ENCODE data around the gene MBLAC1. TPM values are rescaled to one million over a fixed set of nuclear protein-coding genes. Genes with fewer than 3 reads are reported as not detected.

The MBLAC1 gene
- total RNA-seq, 1 experiment from 2014 or later: 5.2 TPM

DNA sequence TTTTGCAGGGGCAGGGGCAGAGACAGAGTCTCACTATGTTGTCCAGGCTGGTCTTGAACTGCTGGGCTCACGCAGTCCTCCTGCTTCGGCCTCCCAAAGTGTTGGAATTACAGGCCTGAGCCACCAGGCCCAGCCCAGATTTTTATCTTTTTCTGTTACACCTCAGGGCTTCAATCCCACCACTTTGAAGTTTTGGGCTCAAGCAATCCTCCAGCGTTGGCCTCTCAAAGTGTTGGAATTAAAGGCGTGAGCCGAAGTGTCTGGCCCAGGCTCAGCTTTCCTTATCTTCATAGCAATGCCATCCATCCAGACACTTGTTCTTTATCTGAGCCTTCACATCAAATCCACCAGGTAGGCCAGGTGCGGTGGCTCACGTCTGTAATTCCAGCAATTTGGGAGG, 11.7 kb upstream of the MBLAC1 start:
- Histone ChIP-seq H3K27me3 (ENCODE audit: control insufficient read depth, insufficient read depth, low read length) (no peaks in the 10 kb centered on the region), H3K27ac (ENCODE audit: low read length) (no peak overlapping the region), H3K9me3 (ENCODE audit: control insufficient read depth, insufficient read depth, low read depth, low read length) (no peaks in the 10 kb centered on the region), H3K4me1 (ENCODE audit: control insufficient read depth, insufficient read depth, low read length) (0 out of 2 replicates have a peak, but pooled peaks cover 2% of the 10 kb centered on the region), H3K4me3 (ENCODE audit: low read depth in 2 of 2, low read length in 2 of 2) (no peak overlapping the region), H3K36me3 (ENCODE audit: control insufficient read depth, insufficient read depth, low read length) (no peaks in the 10 kb centered on the region; the same call in 1 of the 2 replicates)
- TF ChIP-seq, protein P1, sequence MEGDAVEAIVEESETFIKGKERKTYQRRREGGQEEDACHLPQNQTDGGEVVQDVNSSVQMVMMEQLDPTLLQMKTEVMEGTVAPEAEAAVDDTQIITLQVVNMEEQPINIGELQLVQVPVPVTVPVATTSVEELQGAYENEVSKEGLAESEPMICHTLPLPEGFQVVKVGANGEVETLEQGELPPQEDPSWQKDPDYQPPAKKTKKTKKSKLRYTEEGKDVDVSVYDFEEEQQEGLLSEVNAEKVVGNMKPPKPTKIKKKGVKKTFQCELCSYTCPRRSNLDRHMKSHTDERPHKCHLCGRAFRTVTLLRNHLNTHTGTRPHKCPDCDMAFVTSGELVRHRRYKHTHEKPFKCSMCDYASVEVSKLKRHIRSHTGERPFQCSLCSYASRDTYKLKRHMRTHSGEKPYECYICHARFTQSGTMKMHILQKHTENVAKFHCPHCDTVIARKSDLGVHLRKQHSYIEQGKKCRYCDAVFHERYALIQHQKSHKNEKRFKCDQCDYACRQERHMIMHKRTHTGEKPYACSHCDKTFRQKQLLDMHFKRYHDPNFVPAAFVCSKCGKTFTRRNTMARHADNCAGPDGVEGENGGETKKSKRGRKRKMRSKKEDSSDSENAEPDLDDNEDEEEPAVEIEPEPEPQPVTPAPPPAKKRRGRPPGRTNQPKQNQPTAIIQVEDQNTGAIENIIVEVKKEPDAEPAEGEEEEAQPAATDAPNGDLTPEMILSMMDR (IDR thresholded peaks at IDR 0.05): no peak
- TF ChIP-seq TCF7L2 (IDR thresholded peaks at IDR 0.05; ENCODE audit: low read depth, low read length) (no peak), SIN3A (IDR thresholded peaks at IDR 0.05; ENCODE audit: borderline replicate concordance, insufficient read depth, low read depth, low read length) (no peak), POLR2AphosphoS5 (IDR thresholded peaks at IDR 0.05; ENCODE audit: low read depth, low read length) (no peak)
- TF ChIP-seq, protein P2, sequence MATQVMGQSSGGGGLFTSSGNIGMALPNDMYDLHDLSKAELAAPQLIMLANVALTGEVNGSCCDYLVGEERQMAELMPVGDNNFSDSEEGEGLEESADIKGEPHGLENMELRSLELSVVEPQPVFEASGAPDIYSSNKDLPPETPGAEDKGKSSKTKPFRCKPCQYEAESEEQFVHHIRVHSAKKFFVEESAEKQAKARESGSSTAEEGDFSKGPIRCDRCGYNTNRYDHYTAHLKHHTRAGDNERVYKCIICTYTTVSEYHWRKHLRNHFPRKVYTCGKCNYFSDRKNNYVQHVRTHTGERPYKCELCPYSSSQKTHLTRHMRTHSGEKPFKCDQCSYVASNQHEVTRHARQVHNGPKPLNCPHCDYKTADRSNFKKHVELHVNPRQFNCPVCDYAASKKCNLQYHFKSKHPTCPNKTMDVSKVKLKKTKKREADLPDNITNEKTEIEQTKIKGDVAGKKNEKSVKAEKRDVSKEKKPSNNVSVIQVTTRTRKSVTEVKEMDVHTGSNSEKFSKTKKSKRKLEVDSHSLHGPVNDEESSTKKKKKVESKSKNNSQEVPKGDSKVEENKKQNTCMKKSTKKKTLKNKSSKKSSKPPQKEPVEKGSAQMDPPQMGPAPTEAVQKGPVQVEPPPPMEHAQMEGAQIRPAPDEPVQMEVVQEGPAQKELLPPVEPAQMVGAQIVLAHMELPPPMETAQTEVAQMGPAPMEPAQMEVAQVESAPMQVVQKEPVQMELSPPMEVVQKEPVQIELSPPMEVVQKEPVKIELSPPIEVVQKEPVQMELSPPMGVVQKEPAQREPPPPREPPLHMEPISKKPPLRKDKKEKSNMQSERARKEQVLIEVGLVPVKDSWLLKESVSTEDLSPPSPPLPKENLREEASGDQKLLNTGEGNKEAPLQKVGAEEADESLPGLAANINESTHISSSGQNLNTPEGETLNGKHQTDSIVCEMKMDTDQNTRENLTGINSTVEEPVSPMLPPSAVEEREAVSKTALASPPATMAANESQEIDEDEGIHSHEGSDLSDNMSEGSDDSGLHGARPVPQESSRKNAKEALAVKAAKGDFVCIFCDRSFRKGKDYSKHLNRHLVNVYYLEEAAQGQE (IDR thresholded peaks at IDR 0.05; ENCODE audit: insufficient read depth in 1 of 2, low read depth in 2 of 2, low read length in 1 of 2): no peak
- in situ Hi-C loops (cut with HindIII; ENCODE audit: low pct_unique_long_range_greater_than_20kb, low sequenced_read_pairs): no loop called here
- no peak for DNase-seq (ENCODE audit: low read depth, low spot score)
- BruUV-seq (replicated peaks): no TSS peak
- intact Hi-C loops (cut with micrococcal nuclease; ENCODE audit: unreplicated experiment): no loop called here
- POLR2A ChIA-PET: no interaction called here
- CTCF ChIA-PET: no interaction called here
- no peak for ATAC-seq

DNA sequence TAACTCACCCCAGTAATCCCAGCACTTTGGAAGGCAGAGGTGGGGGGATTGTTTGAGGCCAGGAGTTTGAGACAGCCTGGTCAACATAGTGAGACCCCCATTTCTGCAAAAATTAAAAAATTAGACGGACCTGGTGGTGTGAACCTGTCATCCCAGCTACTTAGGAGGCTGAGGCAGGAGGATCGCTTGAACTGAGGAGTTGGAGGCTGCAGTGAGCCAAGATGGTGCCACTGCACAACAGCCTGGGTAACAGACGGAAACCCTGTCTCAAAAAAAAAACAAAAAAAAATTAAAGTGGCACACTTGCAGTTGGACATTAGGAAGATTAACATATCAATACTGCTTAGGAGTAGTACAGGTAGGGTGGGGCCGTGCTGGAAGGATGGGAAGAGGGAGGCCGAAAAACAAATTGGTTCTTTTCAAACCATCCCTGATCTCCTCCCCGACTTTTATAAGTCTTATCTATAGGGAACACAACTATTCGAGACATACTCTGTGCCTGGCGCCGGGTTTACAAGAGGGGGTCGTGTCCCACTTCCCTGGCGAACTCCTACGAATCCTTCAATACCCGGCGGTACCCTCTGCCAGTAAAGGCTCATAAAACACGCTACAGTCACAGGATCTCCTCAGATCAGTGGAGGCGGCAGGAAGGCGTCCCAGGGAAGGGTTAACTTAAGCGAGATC, 8.2 kb upstream of the MBLAC1 start:
- Histone ChIP-seq H3K36me3 (ENCODE audit: control insufficient read depth, insufficient read depth, low read length) (no peaks in the 10 kb centered on the region; the same call in 1 of the 2 replicates), H3K4me3 (ENCODE audit: low read depth in 2 of 2, low read length in 2 of 2) (peak overlapping the region; percentile 69 to 99), H3K9me3 (ENCODE audit: control insufficient read depth, insufficient read depth, low read depth, low read length) (no peaks in the 10 kb centered on the region), H3K4me1 (ENCODE audit: control insufficient read depth, insufficient read depth, low read length) (peaks cover 11% of the 10 kb centered on the region), H3K27me3 (ENCODE audit: control insufficient read depth, insufficient read depth, low read length) (no peaks in the 10 kb centered on the region), H3K27ac (ENCODE audit: low read length) (peak overlapping the region; percentile 88)
- in situ Hi-C loops (cut with HindIII; ENCODE audit: low pct_unique_long_range_greater_than_20kb, low sequenced_read_pairs) (no loop called here), intact Hi-C loops (cut with micrococcal nuclease; ENCODE audit: unreplicated experiment) (no loop called here)
- POLR2A ChIA-PET: no interaction called here
- TSS peak; percentile 83 for BruUV-seq (replicated peaks)
- no peak for DNase-seq (ENCODE audit: low read depth, low spot score)
- TF ChIP-seq, protein P1 (IDR thresholded peaks at IDR 0.05): no peak
- TF ChIP-seq TCF7L2 (IDR thresholded peaks at IDR 0.05; ENCODE audit: low read depth, low read length) (no peak), SIN3A (IDR thresholded peaks at IDR 0.05; ENCODE audit: borderline replicate concordance, insufficient read depth, low read depth, low read length) (no peak), POLR2AphosphoS5 (IDR thresholded peaks at IDR 0.05; ENCODE audit: low read depth, low read length) (no peak)
- TF ChIP-seq, protein P2 (IDR thresholded peaks at IDR 0.05; ENCODE audit: insufficient read depth in 1 of 2, low read depth in 2 of 2, low read length in 1 of 2): no peak
- ATAC-seq: no peak
- CTCF ChIA-PET: no interaction called here

Data from Panc1 (cell line).